GM23338 (cell line): Measurements from ENCODE around the gene SH2D6. TPM values are rescaled to one million over a fixed set of nuclear protein-coding genes. Genes with fewer than 3 reads are reported as not detected.

Experiments
- ATAC-seq: fragments of 200-7000 bp; cut with Tn5 transposase; 3 replicates; pipeline ENCODE4 v1.9.1; 2020
- DNase-seq: peaks from one replicate; pipeline ENCODE4 v3.0.0-alpha.2; 2015; ENCODE audit warnings: low spot score
- H2AFZ ChIP-seq: fragments of 200-600 bp; sonication (generic); 2 replicates; pipeline ENCODE4 v1.8.0; 2016; ENCODE audit warnings: antibody characterized with exemption, mild to moderate bottlenecking, moderate library complexity
- H3F3A ChIP-seq: fragments of 200-600 bp; sonication (generic); replicated peaks from 2 replicates; pipeline ENCODE4 v1.8.0; 2017; ENCODE audit warnings: antibody characterized with exemption, mixed run types, low read depth
- H3K27ac ChIP-seq: fragments of 200-600 bp; sonication (generic); 2 replicates; pipeline ENCODE4 v1.6.1; 2016; ENCODE audit warnings: low read depth
- H3K27me3 ChIP-seq: fragments of 200-600 bp; sonication (generic); 2 replicates; pipeline ENCODE4 v1.8.0; 2016; ENCODE audit warnings: mild to moderate bottlenecking, mixed run types, moderate library complexity; ENCODE audit not compliant: insufficient read depth
- H3K36me3 ChIP-seq: fragments of 200-600 bp; sonication (generic); 2 replicates; pipeline ENCODE4 v1.8.0; 2016; ENCODE audit warnings: mild to moderate bottlenecking; ENCODE audit not compliant: insufficient read depth
- H3K4me1 ChIP-seq: fragments of 200-600 bp; sonication (generic); 2 replicates; pipeline ENCODE4 v1.8.0; 2016; ENCODE audit warnings: mild to moderate bottlenecking, moderate library complexity; ENCODE audit not compliant: insufficient read depth
- H3K4me2 ChIP-seq: fragments of 200-600 bp; sonication (generic); 2 replicates; pipeline ENCODE4 v1.7.1; 2017; ENCODE audit warnings: mixed run types
- H3K4me3 ChIP-seq: fragments of 200-600 bp; sonication (generic); 2 replicates; pipeline ENCODE4 v1.6.1; 2016; ENCODE audit warnings: mixed run types
- H3K79me2 ChIP-seq: fragments of 200-600 bp; sonication (generic); replicated peaks from 2 replicates; pipeline ENCODE4 v1.8.0; 2017; ENCODE audit warnings: mild to moderate bottlenecking; ENCODE audit not compliant: insufficient read depth
- H3K9me2 ChIP-seq: fragments of 200-600 bp; sonication (generic); 2 replicates; pipeline ENCODE4 v1.8.0; 2017; ENCODE audit not compliant: insufficient read depth
- H4K20me1 ChIP-seq: fragments of 200-600 bp; sonication (generic); replicated peaks from 2 replicates; pipeline ENCODE4 v1.8.0; 2017; ENCODE audit warnings: mild to moderate bottlenecking; ENCODE audit not compliant: insufficient read depth
- H3K27ac Mint-ChIP-seq: 2 replicates; pipeline ENCODE4 v1.8.0; 2020; ENCODE audit warnings: inconsistent platforms, mild to moderate bottlenecking, moderate library complexity, mixed read lengths
- H3K27me3 Mint-ChIP-seq: 3 replicates; pipeline ENCODE4 v1.8.0; 2022; ENCODE audit warnings: low read depth, mild to moderate bottlenecking, moderate library complexity, mixed read lengths, inconsistent platforms; ENCODE audit not compliant: insufficient read depth, poor library complexity
- H3K36me3 Mint-ChIP-seq: 3 replicates; pipeline ENCODE4 v1.8.0; 2021; ENCODE audit warnings: low read depth, mild to moderate bottlenecking, inconsistent platforms, moderate library complexity, mixed read lengths
- H3K4me1 Mint-ChIP-seq: 3 replicates; pipeline ENCODE4 v1.8.0; 2020; ENCODE audit warnings: mild to moderate bottlenecking, inconsistent platforms, mixed read lengths
- H3K4me3 Mint-ChIP-seq: 3 replicates; pipeline ENCODE4 v1.8.0; 2021; ENCODE audit warnings: moderate library complexity, mild to moderate bottlenecking, inconsistent platforms, mixed read lengths
- H3K9me3 Mint-ChIP-seq: 3 replicates; pipeline ENCODE4 v1.8.0; 2020; ENCODE audit warnings: moderate library complexity, mild to moderate bottlenecking, inconsistent platforms, mixed read lengths
- CREB1 ChIP-seq: fragments of 250-450 bp; sonication (Bioruptor Pico); IDR thresholded peaks from 2 replicates; pipeline ENCODE4 v1.5.0; 2020; ENCODE audit warnings: low read depth, mild to moderate bottlenecking, moderate library complexity
- CTCF ChIP-seq, 2 experiments: fragments of 200-600 bp in 1 of 2; sonication (generic) in 1 of 2; conservative IDR thresholded peaks; 2 replicates each; pipeline versions ENCODE4 v1.5.1 to v1.6.1; 2016 to 2017; ENCODE audit warnings: antibody characterized with exemption in 2 of 2, low read depth in 2 of 2, mild to moderate bottlenecking in 2 of 2, moderate library complexity in 1 of 2
- EZH2 ChIP-seq: fragments of 200-600 bp; sonication (generic); IDR thresholded peaks from one replicate; pipeline ENCODE4 v1.8.0; 2017; ENCODE audit warnings: antibody characterized with exemption, mild to moderate bottlenecking, low read depth; ENCODE audit not compliant: unreplicated experiment
- EZH2phosphoT487 ChIP-seq: fragments of 200-600 bp; sonication (generic); IDR thresholded peaks from one replicate; pipeline ENCODE4 v1.8.1; 2018; ENCODE audit warnings: antibody characterized with exemption; ENCODE audit not compliant: unreplicated experiment
- JUNB ChIP-seq: IDR thresholded peaks from one replicate; pipeline ENCODE4 v1.6.1; 2016; ENCODE audit warnings: antibody characterized with exemption; ENCODE audit not compliant: unreplicated experiment
- NANOG ChIP-seq: IDR thresholded peaks from 2 replicates; pipeline ENCODE4 v1.6.1; 2016; ENCODE audit warnings: antibody characterized with exemption, borderline replicate concordance
- POLR2AphosphoS5 ChIP-seq: IDR thresholded peaks from 2 replicates; pipeline ENCODE4 v1.6.1; 2016; ENCODE audit warnings: antibody characterized with exemption, low read depth
- ZNF114 ChIP-seq: fragments of 250-450 bp; sonication (Bioruptor Pico); IDR thresholded peaks from 2 replicates; pipeline ENCODE4 v1.5.0; 2020; ENCODE audit warnings: mild to moderate bottlenecking, moderate library complexity
- ZNF331 ChIP-seq: fragments of 250-450 bp; sonication (Bioruptor Pico); IDR thresholded peaks from 2 replicates; pipeline ENCODE4 v1.5.0; 2020; ENCODE audit warnings: low read depth, mild to moderate bottlenecking, moderate library complexity
- polyA plus RNA-seq: library from polyadenylated mRNA; unstranded; fragments of >200 nt; fragmentation: Nextera tagmentation; extraction: Ambion mirVana; gene quantifications from 2 replicates; pipeline ENCODE4 v1.2.1, GENCODE V29; 2016
- total RNA-seq: library from RNA; depleted of rRNA; stranded (reverse); fragments of >200 nt; shearing (Covaris generic); gene quantifications from 2 replicates; pipeline ENCODE4 v1.2.3, GENCODE V29; 2014
- TF ChIP-seq, protein P1 (sequence below): IDR thresholded peaks from one replicate; pipeline ENCODE4 v1.6.1; 2018; ENCODE audit warnings: antibody characterized with exemption; ENCODE audit not compliant: unreplicated experiment

The SH2D6 gene
- total and polyA plus RNA-seq, 2 experiments from 2014 or later: 0.37 TPM; not detected in 1

GRCh38 chr2:85401464-85401805 is 17.1 kb upstream of the SH2D6 start:
- DNase-seq (no peak), ATAC-seq (no peak)
- Histone ChIP-seq H3K36me3 (peaks cover 8% of the 10 kb centered on the region), H3K27me3 (no peaks in the 10 kb centered on the region), H3F3A (peaks cover 7% of the 10 kb centered on the region; the same call in 1 of the 2 replicates), H3K27ac (no peak overlapping the region), H3K9me2 (no peaks in the 10 kb centered on the region), H2AFZ (no peak overlapping the region), H3K4me1 (peaks cover 6% of the 10 kb centered on the region; the same call in 1 of the 2 replicates), H3K4me3 (no peak overlapping the region), H3K4me2 (no peak overlapping the region), H4K20me1 (no peaks in the 10 kb centered on the region), H3K79me2 (peaks cover 9% of the 10 kb centered on the region)
- H3K4me3 Mint-ChIP-seq: no peak overlapping the region
- peaks cover 9% of the 10 kb centered on the region for H3K27me3 Mint-ChIP-seq
- TF ChIP-seq NANOG: no peak
- no peak for TF ChIP-seq CTCF (conservative IDR thresholded peaks at IDR 0.05; ENCODE audit: low read depth in 2 of 2)
- TF ChIP-seq, protein P1, sequence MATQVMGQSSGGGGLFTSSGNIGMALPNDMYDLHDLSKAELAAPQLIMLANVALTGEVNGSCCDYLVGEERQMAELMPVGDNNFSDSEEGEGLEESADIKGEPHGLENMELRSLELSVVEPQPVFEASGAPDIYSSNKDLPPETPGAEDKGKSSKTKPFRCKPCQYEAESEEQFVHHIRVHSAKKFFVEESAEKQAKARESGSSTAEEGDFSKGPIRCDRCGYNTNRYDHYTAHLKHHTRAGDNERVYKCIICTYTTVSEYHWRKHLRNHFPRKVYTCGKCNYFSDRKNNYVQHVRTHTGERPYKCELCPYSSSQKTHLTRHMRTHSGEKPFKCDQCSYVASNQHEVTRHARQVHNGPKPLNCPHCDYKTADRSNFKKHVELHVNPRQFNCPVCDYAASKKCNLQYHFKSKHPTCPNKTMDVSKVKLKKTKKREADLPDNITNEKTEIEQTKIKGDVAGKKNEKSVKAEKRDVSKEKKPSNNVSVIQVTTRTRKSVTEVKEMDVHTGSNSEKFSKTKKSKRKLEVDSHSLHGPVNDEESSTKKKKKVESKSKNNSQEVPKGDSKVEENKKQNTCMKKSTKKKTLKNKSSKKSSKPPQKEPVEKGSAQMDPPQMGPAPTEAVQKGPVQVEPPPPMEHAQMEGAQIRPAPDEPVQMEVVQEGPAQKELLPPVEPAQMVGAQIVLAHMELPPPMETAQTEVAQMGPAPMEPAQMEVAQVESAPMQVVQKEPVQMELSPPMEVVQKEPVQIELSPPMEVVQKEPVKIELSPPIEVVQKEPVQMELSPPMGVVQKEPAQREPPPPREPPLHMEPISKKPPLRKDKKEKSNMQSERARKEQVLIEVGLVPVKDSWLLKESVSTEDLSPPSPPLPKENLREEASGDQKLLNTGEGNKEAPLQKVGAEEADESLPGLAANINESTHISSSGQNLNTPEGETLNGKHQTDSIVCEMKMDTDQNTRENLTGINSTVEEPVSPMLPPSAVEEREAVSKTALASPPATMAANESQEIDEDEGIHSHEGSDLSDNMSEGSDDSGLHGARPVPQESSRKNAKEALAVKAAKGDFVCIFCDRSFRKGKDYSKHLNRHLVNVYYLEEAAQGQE: no peak
- no peak for TF ChIP-seq EZH2phosphoT487
- no peak for TF ChIP-seq ZNF114 (CRISPR knock-in tag)
- no peak for TF ChIP-seq CREB1 (CRISPR knock-in tag)
- TF ChIP-seq POLR2AphosphoS5: no peak
- no peak for TF ChIP-seq JUNB
- no peak overlapping the region for H3K27ac Mint-ChIP-seq
- H3K4me1 Mint-ChIP-seq: peaks cover 9% of the 10 kb centered on the region
- H3K9me3 Mint-ChIP-seq: peaks cover 13% of the 10 kb centered on the region
- H3K36me3 Mint-ChIP-seq: peaks cover 16% of the 10 kb centered on the region

- Histone ChIP-seq H3K9me2 (no peaks in the 10 kb centered on the region), H3K36me3 (peaks cover 8% of the 10 kb centered on the region), H3K4me1 (peaks cover 6% of the 10 kb centered on the region; the same call in 1 of the 2 replicates), H3K4me2 (no peak overlapping the region), H3K4me3 (no peak overlapping the region), H4K20me1 (no peaks in the 10 kb centered on the region), H3K27ac (no peak overlapping the region), H2AFZ (no peak overlapping the region), H3F3A (peaks cover 7% of the 10 kb centered on the region; the same call in 1 of the 2 replicates), H3K27me3 (no peaks in the 10 kb centered on the region), H3K79me2 (peaks cover 9% of the 10 kb centered on the region)
- DNase-seq (no peak), ATAC-seq (no peak)
- H3K27ac Mint-ChIP-seq: no peak overlapping the region
- peaks cover 9% of the 10 kb centered on the region for H3K4me1 Mint-ChIP-seq
- H3K36me3 Mint-ChIP-seq: peaks cover 16% of the 10 kb centered on the region
- H3K4me3 Mint-ChIP-seq: no peak overlapping the region
- peaks cover 13% of the 10 kb centered on the region for H3K9me3 Mint-ChIP-seq
- H3K27me3 Mint-ChIP-seq: peaks cover 9% of the 10 kb centered on the region
- TF ChIP-seq ZNF114 (CRISPR knock-in tag) (no peak), CREB1 (CRISPR knock-in tag) (no peak), EZH2phosphoT487 (no peak), JUNB (no peak), EZH2 (no peak), ZNF331 (no peak), CTCF (conservative IDR thresholded peaks at IDR 0.05; ENCODE audit: low read depth in 2 of 2) (no peak)
- TF ChIP-seq, protein P1: no peak
Measured at GRCh38 chr2:85401844-85402243, 16.7 kb upstream of the SH2D6 start.
